MCF 10A (cell line): ENCODE measurements around the gene ISCA1. TPM values are rescaled to one million over a fixed set of nuclear protein-coding genes. Genes with fewer than 3 reads are reported as not detected.
A peak's percentile ranks its signal among the peaks of the same experiment; 100 is the strongest.
"Not testable (repeated sequence)": the region's sequence is repeated elsewhere in the genome, so short reads cannot be mapped to it uniquely, and the experiment has no call there.

Experiments
- BruUV-seq: library from RNA; stranded (reverse); fragments of 400-500 nt; replicated peaks from 2 replicates; lab custom pipeline; 2021; lab: Mats Ljungman, UMichigan
- CTCF ChIA-PET: fragments of 300-600 bp; sonication (Branson Sonifier 250); formaldehyde crosslinking; extraction: SDS; loops from one replicate; lab custom pipeline; 2021; ENCODE audit warnings: antibody characterized with exemption, inconsistent platforms; lab: Yijun Ruan, JAX
- POLR2A ChIA-PET: fragments of 300-600, 350-650 bp; sonication (Branson Sonifier 250); formaldehyde crosslinking; extraction: SDS; loops from one replicate; lab custom pipeline; 2020; ENCODE audit warnings: antibody characterized with exemption, inconsistent platforms; lab: Yijun Ruan, JAX
- DNase-seq: peaks from one replicate; pipeline ENCODE4 v3.0.0-alpha.2; 2018; ENCODE audit not compliant: unreplicated experiment
- H3K27ac Mint-ChIP-seq: one replicate; pipeline ENCODE4 v1.8.0; 2022; ENCODE audit warnings: mild to moderate bottlenecking, low read depth, mixed read lengths; ENCODE audit not compliant: unreplicated experiment
- H3K27me3 Mint-ChIP-seq: one replicate; pipeline ENCODE4 v1.8.0; 2022; ENCODE audit warnings: mixed read lengths; ENCODE audit not compliant: insufficient read depth, unreplicated experiment
- H3K36me3 Mint-ChIP-seq: one replicate; pipeline ENCODE4 v1.8.0; 2022; ENCODE audit warnings: mild to moderate bottlenecking, moderate library complexity, mixed read lengths; ENCODE audit not compliant: insufficient read depth, unreplicated experiment
- H3K4me1 Mint-ChIP-seq: one replicate; pipeline ENCODE4 v1.8.0; 2022; ENCODE audit warnings: mixed read lengths; ENCODE audit not compliant: insufficient read depth, unreplicated experiment
- H3K4me3 Mint-ChIP-seq: one replicate; pipeline ENCODE4 v1.8.0; 2022; ENCODE audit warnings: mild to moderate bottlenecking, moderate library complexity, mixed read lengths; ENCODE audit not compliant: unreplicated experiment
- H3K9me3 Mint-ChIP-seq: one replicate; pipeline ENCODE4 v1.8.0; 2022; ENCODE audit warnings: mixed read lengths; ENCODE audit not compliant: unreplicated experiment
- CTCF ChIP-seq: fragments of 200-600 bp; IDR thresholded peaks from one replicate; pipeline ENCODE4 v1.8.0; 2022; ENCODE audit warnings: antibody characterized with exemption, mild to moderate bottlenecking; ENCODE audit not compliant: unreplicated experiment
- intact Hi-C: fragments of 100-400 bp; cut with micrococcal nuclease; formaldehyde crosslinking; loops from 2 replicates; pipeline ENCODE4 v1.14.1; 2022
- total RNA-seq: library from RNA; stranded (reverse); gene quantifications from 2 replicates; pipeline ENCODE4 v1.2.3, GENCODE V29; 2022

Gene ISCA1
- total RNA-seq, 1 experiment from 2014 or later: 31.1 TPM

GRCh38 chr9:86322973-86323644, 40.8 kb upstream of the ISCA1 start:
- BruUV-seq: TSS peak; percentile 41
- H3K9me3 Mint-ChIP-seq: no peaks in the 10 kb centered on the region
- peaks cover 99% of the 10 kb centered on the region for H3K36me3 Mint-ChIP-seq
- H3K4me3 Mint-ChIP-seq: no peak overlapping the region
- CTCF ChIA-PET: no interaction called here
- DNase-seq: peak; percentile 54
- TF ChIP-seq CTCF: no peak
- POLR2A ChIA-PET: interaction anchor here (0.7 to 2.3 kb wide), 2 partner anchors 11 to 18 kb away, joined by 3 to 6 read pairs; no protein-coding TSS in a partner anchor
- intact Hi-C loops: no loop called here
- peaks cover 11% of the 10 kb centered on the region for H3K4me1 Mint-ChIP-seq
- H3K27me3 Mint-ChIP-seq: no peaks in the 10 kb centered on the region
- peak overlapping the region; percentile 32 for H3K27ac Mint-ChIP-seq

- peak; percentile 65 for DNase-seq
- H3K9me3 Mint-ChIP-seq: no peaks in the 10 kb centered on the region
- peaks cover 11% of the 10 kb centered on the region for H3K4me1 Mint-ChIP-seq
- CTCF ChIA-PET: interaction anchor here (0.6 to 1.3 kb wide), 3 partner anchors 32 to 378 kb away, joined by 3 to 5 read pairs (median 3); no protein-coding TSS in a partner anchor
- BruUV-seq: no TSS peak
- TF ChIP-seq CTCF: no peak
- POLR2A ChIA-PET: interaction anchor here (0.5 to 1.9 kb wide), 6 partner anchors 9 to 85 kb away, joined by 3 to 8 read pairs (median 4); no protein-coding TSS in a partner anchor
- no peak overlapping the region for H3K4me3 Mint-ChIP-seq
- H3K36me3 Mint-ChIP-seq: peaks cover 100% of the 10 kb centered on the region
- intact Hi-C loops: no loop called here
- peak overlapping the region; percentile 51 for H3K27ac Mint-ChIP-seq
- H3K27me3 Mint-ChIP-seq: no peaks in the 10 kb centered on the region
These were observed 39.0 kb upstream of the ISCA1 start for GRCh38 chr9:86321373-86321772.

GRCh38 chr9:86318187-86318586, 35.8 kb upstream of the ISCA1 start:
- no peak for DNase-seq
- no TSS peak for BruUV-seq
- CTCF ChIA-PET: no interaction called here
- Mint-ChIP-seq H3K4me1 (peaks cover 13% of the 10 kb centered on the region), H3K4me3 (no peak overlapping the region), H3K9me3 (no peaks in the 10 kb centered on the region), H3K27me3 (no peaks in the 10 kb centered on the region), H3K27ac (no peak overlapping the region), H3K36me3 (peaks cover 100% of the 10 kb centered on the region)
- intact Hi-C loops: no loop called here
- POLR2A ChIA-PET: interaction anchor here (1.3 kb wide), 1 partner anchor 39 kb away, joined by 3 read pairs; no protein-coding TSS in a partner anchor
- TF ChIP-seq CTCF: no peak

- TF ChIP-seq CTCF: no peak
- Mint-ChIP-seq H3K27me3 (no peaks in the 10 kb centered on the region), H3K4me3 (no peak overlapping the region), H3K9me3 (no peaks in the 10 kb centered on the region), H3K36me3 (peaks cover 100% of the 10 kb centered on the region), H3K4me1 (peaks cover 7% of the 10 kb centered on the region), H3K27ac (peak overlapping the region; percentile 7)
- POLR2A ChIA-PET: interaction anchor here (1.1 to 1.2 kb wide), 2 partner anchors 9 to 12 kb away, joined by 3 read pairs; no protein-coding TSS in a partner anchor
- DNase-seq: no peak
- intact Hi-C loops: no loop called here
- CTCF ChIA-PET: no interaction called here
- no TSS peak for BruUV-seq
These were observed 32.7 kb upstream of the ISCA1 start for GRCh38 chr9:86315078-86315477.

GRCh38 chr9:86312959-86313358, 30.6 kb upstream of the ISCA1 start:
- intact Hi-C loops: not testable (repeated sequence)

More at GRCh38 chr9:86312959-86313358, 30.6 kb upstream of the ISCA1 start:
- Mint-ChIP-seq H3K27ac (peak overlapping the region; percentile 39), H3K36me3 (peaks cover 99% of the 10 kb centered on the region)
- CTCF ChIA-PET: interaction anchor here (0.6 kb wide), 1 partner anchor 100 kb away, joined by 4 read pairs; no protein-coding TSS in a partner anchor
- BruUV-seq, H3K4me3 Mint-ChIP-seq, H3K9me3 Mint-ChIP-seq, H3K27me3 Mint-ChIP-seq, H3K4me1 Mint-ChIP-seq, DNase-seq, POLR2A ChIA-PET: not testable (repeated sequence)
